ACC112 (cell line): Measurements from ENCODE around the gene VPREB1.
"Not testable (repeated sequence)": the region's sequence is repeated elsewhere in the genome, so short reads cannot be mapped to it uniquely, and the experiment has no call there.

Experiments used
- H2AFZ ChIP-seq: fragments of 200-600 bp; sonication (generic); one replicate; pipeline ENCODE4 v1.6.0; 2017; ENCODE audit warnings: antibody characterized with exemption, low read length; ENCODE audit not compliant: unreplicated experiment
- H3K27ac ChIP-seq: fragments of 200-600 bp; sonication (generic); 2 replicates; pipeline ENCODE4 v1.5.1; 2014; ENCODE audit warnings: low read depth, mild to moderate bottlenecking, antibody characterized with exemption, low read length, moderate library complexity
- H3K27me3 ChIP-seq: fragments of 200-600 bp; sonication (generic); 2 replicates; pipeline ENCODE4 v1.6.1; 2014; ENCODE audit warnings: mild to moderate bottlenecking, antibody characterized with exemption, low read length, moderate library complexity, mixed read lengths; ENCODE audit not compliant: insufficient read depth
- H3K36me3 ChIP-seq: fragments of 200-600 bp; sonication (generic); 2 replicates; pipeline ENCODE4 v1.6.1; 2016; ENCODE audit warnings: mild to moderate bottlenecking, antibody characterized with exemption, low read length, moderate library complexity, mixed read lengths; ENCODE audit not compliant: insufficient read depth
- H3K4me1 ChIP-seq: fragments of 200-600 bp; sonication (generic); one replicate; pipeline ENCODE4 v1.6.1; 2016; ENCODE audit warnings: low read length, mixed read lengths; ENCODE audit not compliant: insufficient read depth, unreplicated experiment, control insufficient read depth
- H3K4me3 ChIP-seq: fragments of 200-600 bp; sonication (generic); 2 replicates; pipeline ENCODE4 v1.5.1; 2014; ENCODE audit warnings: mild to moderate bottlenecking, low read depth, low read length
- H3K79me2 ChIP-seq: fragments of 200-600 bp; sonication (generic); one replicate; pipeline ENCODE4 v1.6.0; 2016; ENCODE audit warnings: low read length; ENCODE audit not compliant: control insufficient read depth, unreplicated experiment, insufficient read depth

VPREB1 gene

DNA sequence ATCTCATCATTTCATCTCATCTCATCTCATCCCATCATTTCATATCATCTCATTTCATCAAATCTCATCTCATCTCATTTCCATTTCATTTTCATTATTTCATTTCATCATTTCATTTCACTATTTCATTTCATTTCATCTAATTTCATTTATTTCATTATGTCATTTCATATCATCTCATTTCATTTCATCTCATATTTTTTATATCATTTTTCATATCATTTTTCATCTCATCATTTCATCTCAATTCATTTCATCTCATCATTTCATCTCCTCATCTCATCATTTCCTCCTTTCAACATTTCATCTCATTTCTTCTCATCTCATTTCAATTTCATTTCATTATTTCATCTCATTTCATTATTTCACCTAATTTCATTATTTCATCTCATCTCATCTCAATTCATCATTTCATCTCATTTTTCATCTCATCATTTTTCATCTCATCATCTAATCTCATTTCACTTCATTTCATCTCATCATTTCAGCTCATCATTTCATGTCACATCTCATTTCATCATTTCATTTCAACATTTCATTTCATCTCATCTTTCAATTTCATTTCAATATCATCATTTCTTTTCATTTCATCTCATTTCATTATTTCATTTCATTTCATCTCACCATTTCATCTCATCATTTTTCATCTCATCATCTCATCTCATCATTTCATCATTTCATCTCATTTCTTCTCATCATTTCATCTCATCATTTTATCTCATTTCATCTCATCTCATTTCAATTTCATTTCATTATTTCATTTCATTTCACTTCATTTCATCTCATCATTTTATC is 40.6 kb downstream of the VPREB1 start:
- not testable (repeated sequence) for H3K36me3 ChIP-seq, H3K4me3 ChIP-seq, H3K79me2 ChIP-seq, H3K4me1 ChIP-seq, H3K27me3 ChIP-seq, H2AFZ ChIP-seq, H3K27ac ChIP-seq

DNA sequence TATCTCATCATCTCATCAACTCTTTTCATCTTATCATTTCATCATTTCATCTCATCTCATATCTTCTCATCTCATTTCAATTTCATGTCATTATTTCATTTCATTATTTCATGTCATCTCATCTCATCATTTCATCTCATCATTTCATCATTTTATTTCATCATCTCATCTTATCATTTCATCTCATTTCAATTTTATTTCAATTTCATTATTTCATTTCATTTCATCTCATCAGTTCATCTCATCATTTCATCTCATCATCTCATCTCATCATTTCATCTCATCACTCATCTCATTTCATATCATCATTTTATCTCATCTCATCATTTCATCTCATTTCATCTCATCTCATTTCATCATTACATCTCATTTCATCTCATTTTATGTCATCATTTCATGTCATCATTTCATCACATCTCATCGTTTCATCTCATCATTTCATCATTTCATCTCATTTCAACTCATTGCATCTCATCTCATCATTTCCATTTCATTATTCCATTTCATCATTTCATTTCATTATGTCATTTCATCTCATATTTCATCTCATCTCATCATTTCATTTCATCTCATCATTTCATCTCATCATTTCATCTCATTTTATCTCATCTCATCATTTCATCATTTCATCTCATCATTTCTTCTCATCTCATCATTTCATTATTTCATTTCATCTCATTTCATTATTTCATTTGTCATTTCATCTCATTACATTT is 42.0 kb downstream of the VPREB1 start:
- not testable (repeated sequence) for H3K4me3 ChIP-seq, H3K27me3 ChIP-seq, H3K36me3 ChIP-seq, H3K27ac ChIP-seq, H3K79me2 ChIP-seq, H2AFZ ChIP-seq, H3K4me1 ChIP-seq

- H3K27me3 ChIP-seq, H3K27ac ChIP-seq: not testable (repeated sequence)
Observed at GRCh38 chr22:22287106-22287626, 42.6 kb downstream of the VPREB1 start.

DNA sequence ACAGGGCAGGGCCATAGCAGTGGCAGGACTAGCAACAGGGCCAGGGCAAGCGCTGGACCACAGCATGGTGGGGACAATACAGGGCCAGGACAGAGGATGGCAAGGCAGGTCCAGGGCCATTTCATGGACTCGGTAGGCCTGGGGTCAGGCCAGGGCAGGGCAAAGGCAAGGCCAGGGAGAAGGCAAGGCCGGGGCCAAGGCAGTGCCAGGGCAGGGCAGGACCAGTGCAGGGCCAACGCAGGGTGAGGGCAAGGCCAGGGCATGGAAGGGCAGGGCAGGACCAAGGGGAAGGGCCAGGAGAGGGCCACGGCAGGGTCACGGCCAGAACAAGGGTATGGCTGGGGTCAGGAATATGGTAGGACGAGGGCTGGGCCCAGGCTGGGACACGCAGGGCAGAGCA is 45.1 kb downstream of the VPREB1 start:
- H2AFZ ChIP-seq, H3K79me2 ChIP-seq, H3K36me3 ChIP-seq, H3K27ac ChIP-seq, H3K4me1 ChIP-seq, H3K27me3 ChIP-seq, H3K4me3 ChIP-seq: not testable (repeated sequence)

More at GRCh38 chr22:22287106-22287626, 42.6 kb downstream of the VPREB1 start:
- not testable (repeated sequence) for H2AFZ ChIP-seq, H3K4me3 ChIP-seq, H3K79me2 ChIP-seq, H3K36me3 ChIP-seq, H3K4me1 ChIP-seq

DNA sequence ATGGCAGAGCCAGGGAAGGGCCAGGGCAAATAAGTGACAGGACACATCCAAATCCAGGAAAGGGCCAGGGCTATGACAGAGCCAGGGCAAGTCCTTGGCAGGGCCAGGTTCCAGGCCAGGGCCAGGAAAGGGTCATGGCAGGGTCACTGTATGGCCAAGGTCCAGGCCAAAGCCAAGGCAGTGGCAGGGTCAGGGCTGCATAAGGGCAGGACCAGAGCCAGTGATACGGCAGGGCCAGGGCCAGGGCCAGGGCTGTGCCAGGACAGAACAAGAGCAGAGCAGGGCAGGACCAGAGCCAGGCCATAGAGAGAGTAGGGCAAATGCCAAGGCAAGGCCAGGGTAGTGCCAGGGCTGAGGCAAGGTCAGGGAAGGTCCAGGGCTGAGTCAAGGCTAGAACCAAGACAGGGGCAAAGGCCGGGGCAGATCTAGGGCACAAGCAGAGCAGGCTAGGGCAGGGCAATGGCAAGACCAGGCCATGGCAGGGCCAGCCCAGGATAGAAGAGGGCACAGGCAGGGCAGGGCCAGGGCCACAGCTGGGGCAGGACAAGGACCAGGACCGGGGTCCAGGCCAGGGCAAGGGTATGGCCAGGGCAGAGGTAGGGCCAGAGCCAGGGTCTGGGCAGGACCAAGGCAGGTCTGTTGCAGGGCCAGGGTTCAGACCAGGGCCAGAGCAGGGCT is 46.7 kb downstream of the VPREB1 start:
- H3K36me3 ChIP-seq, H3K79me2 ChIP-seq, H3K27ac ChIP-seq, H3K27me3 ChIP-seq, H2AFZ ChIP-seq, H3K4me3 ChIP-seq, H3K4me1 ChIP-seq: not testable (repeated sequence)

GRCh38 chr22:22292656-22293055 is 48.1 kb downstream of the VPREB1 start:
- H2AFZ ChIP-seq, H3K79me2 ChIP-seq, H3K4me3 ChIP-seq: not testable (repeated sequence)

GRCh38 chr22:22293436-22293835 is 48.9 kb downstream of the VPREB1 start:
- not testable (repeated sequence) for H3K27ac ChIP-seq, H3K4me3 ChIP-seq, H3K79me2 ChIP-seq, H2AFZ ChIP-seq, H3K4me1 ChIP-seq, H3K27me3 ChIP-seq, H3K36me3 ChIP-seq

More at GRCh38 chr22:22292656-22293055, 48.1 kb downstream of the VPREB1 start:
- not testable (repeated sequence) for H3K27ac ChIP-seq, H3K27me3 ChIP-seq, H3K4me1 ChIP-seq, H3K36me3 ChIP-seq

DNA sequence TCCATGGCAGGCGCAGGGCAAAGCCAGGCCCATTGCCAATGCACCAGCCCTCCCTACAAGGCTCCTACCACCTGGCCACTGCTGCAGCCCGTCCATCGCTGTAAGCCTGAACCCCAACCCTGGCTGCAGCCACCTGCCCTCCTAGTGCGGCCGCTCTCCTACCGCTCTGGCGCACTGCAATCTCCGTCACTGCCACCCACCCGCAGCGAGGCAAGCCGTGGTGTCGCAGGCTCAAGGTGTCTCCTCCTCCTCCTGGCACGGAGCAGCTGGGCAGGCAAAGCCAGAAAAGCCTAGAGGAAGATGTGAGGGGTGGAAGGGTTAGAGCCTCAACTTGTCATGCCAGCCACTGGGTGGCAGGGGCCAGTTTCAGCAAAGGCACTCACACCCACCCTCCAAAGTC is 50.1 kb downstream of the VPREB1 start:
- not testable (repeated sequence) for H3K4me3 ChIP-seq, H3K4me1 ChIP-seq, H3K27me3 ChIP-seq, H3K79me2 ChIP-seq, H2AFZ ChIP-seq, H3K36me3 ChIP-seq, H3K27ac ChIP-seq
